KMS-11 (cell line): ENCODE results near the gene CKMT2.
"Not testable (repeated sequence)": the region's sequence is repeated elsewhere in the genome, so short reads cannot be mapped to it uniquely, and the experiment has no call there.

Source experiments
- H2AFZ ChIP-seq: fragments of 200-600 bp; sonication (generic); 2 replicates; pipeline ENCODE4 v1.6.1; 2016; ENCODE audit warnings: antibody characterized with exemption, mixed run types, low read depth
- H3K27ac ChIP-seq: fragments of 200-600 bp; sonication (generic); 2 replicates; pipeline ENCODE4 v1.6.1; 2016; ENCODE audit warnings: mild to moderate bottlenecking, mixed run types
- H3K27me3 ChIP-seq: fragments of 200-600 bp; sonication (generic); 2 replicates; pipeline ENCODE4 v1.6.1; 2017; ENCODE audit warnings: mild to moderate bottlenecking, low read depth, mixed run types, moderate library complexity; ENCODE audit not compliant: insufficient read depth
- H3K36me3 ChIP-seq: fragments of 200-600 bp; sonication (generic); 2 replicates; pipeline ENCODE4 v1.6.1; 2017; ENCODE audit warnings: mild to moderate bottlenecking, mixed run types; ENCODE audit not compliant: insufficient read depth
- H3K4me1 ChIP-seq: fragments of 200-600 bp; sonication (generic); 2 replicates; pipeline ENCODE4 v1.6.1; 2016; ENCODE audit warnings: mild to moderate bottlenecking, low read depth, mixed run types; ENCODE audit not compliant: poor library complexity, severe bottlenecking
- H3K4me2 ChIP-seq: fragments of 200-600 bp; sonication (generic); 2 replicates; pipeline ENCODE4 v1.7.0; 2016; ENCODE audit warnings: mild to moderate bottlenecking, mixed run types
- H3K4me3 ChIP-seq: fragments of 200-600 bp; sonication (generic); IDR thresholded peaks from 2 replicates; pipeline ENCODE4 v1.6.1; 2017; ENCODE audit warnings: low read depth, low read length, mixed read lengths; ENCODE audit not compliant: insufficient read depth
- H3K79me2 ChIP-seq: fragments of 200-600 bp; sonication (generic); 2 replicates; pipeline ENCODE4 v1.6.1; 2016; ENCODE audit warnings: low read depth, mixed run types; ENCODE audit not compliant: insufficient read depth
- H3K9ac ChIP-seq: fragments of 200-600 bp; sonication (generic); 2 replicates; pipeline ENCODE4 v1.6.1; 2016; ENCODE audit warnings: mild to moderate bottlenecking, mixed run types
- H4K20me1 ChIP-seq: fragments of 200-600 bp; sonication (generic); 2 replicates; pipeline ENCODE4 v1.6.1; 2016; ENCODE audit warnings: mild to moderate bottlenecking, mixed run types; ENCODE audit not compliant: insufficient read depth
- CTCF ChIP-seq: fragments of 200-600 bp; sonication (generic); conservative IDR thresholded peaks from 2 replicates; pipeline ENCODE4 v1.6.1; 2017; ENCODE audit warnings: low read depth, mild to moderate bottlenecking, antibody characterized with exemption, low read length, moderate library complexity, mixed read lengths

Gene CKMT2

DNA sequence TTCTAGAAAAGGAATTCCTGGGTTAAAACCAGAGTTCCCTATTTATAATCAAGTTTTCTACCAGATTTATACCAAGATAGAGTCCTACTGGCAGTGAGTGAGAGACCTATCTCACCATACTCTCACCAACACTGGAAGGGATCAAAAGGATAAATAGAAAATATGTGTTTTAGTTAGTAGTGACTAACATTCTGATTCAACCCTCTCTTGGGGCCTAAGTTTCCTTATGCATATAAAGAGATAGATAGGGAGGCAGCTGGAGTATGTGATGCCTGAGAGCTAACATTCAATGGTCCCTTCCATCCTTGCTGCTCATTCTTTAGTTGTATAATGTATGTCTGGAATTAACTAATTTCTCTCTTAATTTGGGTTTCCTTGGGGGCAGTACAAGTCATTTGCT, 32.0 kb downstream of the CKMT2 start:
- Histone ChIP-seq H3K4me2 (no peak overlapping the region), H3K36me3 (no peaks in the 10 kb centered on the region), H3K79me2 (no peaks in the 10 kb centered on the region), H2AFZ (no peak overlapping the region), H3K27me3 (no peaks in the 10 kb centered on the region), H3K4me1 (no peaks in the 10 kb centered on the region), H3K4me3 (no peak overlapping the region), H4K20me1 (no peaks in the 10 kb centered on the region), H3K27ac (no peak overlapping the region), H3K9ac (no peak overlapping the region)
- TF ChIP-seq CTCF, result no peak

GRCh38 chr5:81268521-81269196, 35.5 kb downstream of the CKMT2 start:
- no peak overlapping the region for H3K4me2 ChIP-seq
- TF ChIP-seq CTCF, result no peak
- H3K27me3 ChIP-seq, result no peaks in the 10 kb centered on the region
- H3K4me1 ChIP-seq, result no peaks in the 10 kb centered on the region
- no peak overlapping the region for H3K27ac ChIP-seq
- no peaks in the 10 kb centered on the region; the same call in 1 of the 2 replicates for H3K79me2 ChIP-seq
- no peak overlapping the region for H3K9ac ChIP-seq
- H2AFZ ChIP-seq, result no peak overlapping the region
- H3K36me3 ChIP-seq, result no peaks in the 10 kb centered on the region
- H4K20me1 ChIP-seq, result no peaks in the 10 kb centered on the region
- H3K4me3 ChIP-seq, result no peak overlapping the region

- no peaks in the 10 kb centered on the region for H3K27me3 ChIP-seq
- H3K79me2 ChIP-seq, result no peaks in the 10 kb centered on the region; the same call in 1 of the 2 replicates
- H3K9ac ChIP-seq, result no peak overlapping the region
- no peak overlapping the region for H3K4me3 ChIP-seq
- no peaks in the 10 kb centered on the region for H4K20me1 ChIP-seq
- no peak overlapping the region for H3K27ac ChIP-seq
- H2AFZ ChIP-seq, result no peak overlapping the region
- no peaks in the 10 kb centered on the region for H3K36me3 ChIP-seq
- H3K4me1 ChIP-seq, result no peaks in the 10 kb centered on the region
- TF ChIP-seq CTCF, result no peak
- no peak overlapping the region for H3K4me2 ChIP-seq
These were observed 36.8 kb downstream of the CKMT2 start for GRCh38 chr5:81269751-81270393.

DNA sequence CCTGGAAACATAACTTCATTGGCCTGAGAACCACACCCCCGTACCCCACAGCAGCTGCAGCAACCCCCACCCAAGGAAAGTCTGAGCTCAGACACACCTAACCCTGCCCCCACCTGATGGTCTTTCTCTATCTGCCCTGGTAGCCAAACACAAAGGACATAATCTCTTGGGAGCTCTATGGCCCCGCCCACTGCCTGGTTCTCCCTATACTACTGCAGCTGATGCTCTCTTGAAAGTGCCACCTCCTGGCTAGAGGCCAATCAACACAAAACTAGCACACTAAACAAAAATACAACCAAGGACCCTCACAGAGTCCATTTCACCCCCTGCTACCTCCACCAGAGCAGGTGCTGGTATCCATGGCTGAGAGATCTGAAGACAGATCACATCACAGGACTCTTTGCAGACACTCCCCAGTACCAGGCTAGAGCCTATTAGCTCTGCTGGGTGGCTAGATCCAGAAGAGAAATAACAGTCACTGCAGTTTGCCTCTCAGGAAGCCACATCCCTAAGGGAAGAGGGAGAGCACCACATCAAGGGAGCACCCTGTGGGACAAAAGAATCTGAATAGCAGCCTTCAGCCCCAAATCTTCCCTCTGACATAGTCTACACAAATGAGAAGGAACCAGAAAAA, 37.4 kb downstream of the CKMT2 start:
- H3K27ac ChIP-seq, H3K9ac ChIP-seq, H3K79me2 ChIP-seq, H3K4me3 ChIP-seq, H3K4me1 ChIP-seq, H3K36me3 ChIP-seq, H4K20me1 ChIP-seq, H2AFZ ChIP-seq, H3K4me2 ChIP-seq, H3K27me3 ChIP-seq: not testable (repeated sequence)

DNA sequence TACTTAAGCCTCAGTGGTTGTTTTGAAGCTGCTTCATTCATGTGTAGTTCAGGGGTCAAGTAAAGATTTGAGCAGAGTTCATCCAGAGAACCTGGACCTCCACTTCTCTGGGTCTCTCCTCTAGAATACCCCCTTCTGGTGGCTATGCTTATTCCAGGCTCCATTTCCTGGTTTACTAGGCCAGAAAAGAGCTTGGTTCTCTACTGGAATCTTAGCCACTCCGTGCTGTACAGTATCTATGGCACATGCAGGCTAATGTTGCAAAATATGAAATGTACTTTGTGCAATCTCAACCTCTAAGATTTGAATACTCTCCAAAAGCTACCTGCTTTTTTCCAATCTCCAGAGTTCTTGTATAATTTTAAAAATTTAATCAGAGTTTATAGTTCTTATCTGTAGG, 50.9 kb downstream of the CKMT2 start:
- no peak overlapping the region for H2AFZ ChIP-seq
- no peaks in the 10 kb centered on the region for H3K27me3 ChIP-seq
- H3K4me1 ChIP-seq, result no peaks in the 10 kb centered on the region
- no peak overlapping the region for H3K9ac ChIP-seq
- H4K20me1 ChIP-seq, result no peaks in the 10 kb centered on the region
- no peak overlapping the region for H3K4me2 ChIP-seq
- H3K4me3 ChIP-seq, result no peak overlapping the region
- TF ChIP-seq CTCF, result no peak
- H3K36me3 ChIP-seq, result no peaks in the 10 kb centered on the region
- H3K27ac ChIP-seq, result no peak overlapping the region
- no peaks in the 10 kb centered on the region for H3K79me2 ChIP-seq
